ENCODE results near the gene TIPRL. TPM values are rescaled to one million over a fixed set of nuclear protein-coding genes. Genes with fewer than 3 reads are reported as not detected.

The TIPRL gene
- total and polyA plus RNA-seq, 2 of the 8 experiments (the other 6 are each of a cell fraction or from before 2014, with no cell fraction given): 8.1 to 27.4 TPM

DNA sequence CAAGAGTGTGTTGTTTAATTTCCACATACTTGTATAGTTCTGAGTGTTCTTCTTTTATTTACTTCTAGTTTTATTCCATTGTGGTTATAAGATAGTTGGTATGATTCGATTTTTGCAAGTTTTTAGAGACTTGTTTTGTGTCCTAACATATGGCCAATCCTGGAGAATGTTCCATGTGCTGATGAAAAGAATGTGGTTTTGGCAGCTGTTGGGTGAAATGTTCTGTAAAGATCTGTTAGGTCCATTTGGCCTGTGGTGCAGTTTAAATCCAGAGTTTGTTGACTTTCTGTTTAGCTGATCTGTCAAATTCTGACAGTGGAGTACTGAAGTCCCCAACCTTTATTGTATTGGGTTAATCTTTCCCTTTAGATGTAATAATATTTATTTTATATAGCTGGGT is 19.5 kb upstream of the TIPRL start (continued):
- TF ChIP-seq, protein P1, sequence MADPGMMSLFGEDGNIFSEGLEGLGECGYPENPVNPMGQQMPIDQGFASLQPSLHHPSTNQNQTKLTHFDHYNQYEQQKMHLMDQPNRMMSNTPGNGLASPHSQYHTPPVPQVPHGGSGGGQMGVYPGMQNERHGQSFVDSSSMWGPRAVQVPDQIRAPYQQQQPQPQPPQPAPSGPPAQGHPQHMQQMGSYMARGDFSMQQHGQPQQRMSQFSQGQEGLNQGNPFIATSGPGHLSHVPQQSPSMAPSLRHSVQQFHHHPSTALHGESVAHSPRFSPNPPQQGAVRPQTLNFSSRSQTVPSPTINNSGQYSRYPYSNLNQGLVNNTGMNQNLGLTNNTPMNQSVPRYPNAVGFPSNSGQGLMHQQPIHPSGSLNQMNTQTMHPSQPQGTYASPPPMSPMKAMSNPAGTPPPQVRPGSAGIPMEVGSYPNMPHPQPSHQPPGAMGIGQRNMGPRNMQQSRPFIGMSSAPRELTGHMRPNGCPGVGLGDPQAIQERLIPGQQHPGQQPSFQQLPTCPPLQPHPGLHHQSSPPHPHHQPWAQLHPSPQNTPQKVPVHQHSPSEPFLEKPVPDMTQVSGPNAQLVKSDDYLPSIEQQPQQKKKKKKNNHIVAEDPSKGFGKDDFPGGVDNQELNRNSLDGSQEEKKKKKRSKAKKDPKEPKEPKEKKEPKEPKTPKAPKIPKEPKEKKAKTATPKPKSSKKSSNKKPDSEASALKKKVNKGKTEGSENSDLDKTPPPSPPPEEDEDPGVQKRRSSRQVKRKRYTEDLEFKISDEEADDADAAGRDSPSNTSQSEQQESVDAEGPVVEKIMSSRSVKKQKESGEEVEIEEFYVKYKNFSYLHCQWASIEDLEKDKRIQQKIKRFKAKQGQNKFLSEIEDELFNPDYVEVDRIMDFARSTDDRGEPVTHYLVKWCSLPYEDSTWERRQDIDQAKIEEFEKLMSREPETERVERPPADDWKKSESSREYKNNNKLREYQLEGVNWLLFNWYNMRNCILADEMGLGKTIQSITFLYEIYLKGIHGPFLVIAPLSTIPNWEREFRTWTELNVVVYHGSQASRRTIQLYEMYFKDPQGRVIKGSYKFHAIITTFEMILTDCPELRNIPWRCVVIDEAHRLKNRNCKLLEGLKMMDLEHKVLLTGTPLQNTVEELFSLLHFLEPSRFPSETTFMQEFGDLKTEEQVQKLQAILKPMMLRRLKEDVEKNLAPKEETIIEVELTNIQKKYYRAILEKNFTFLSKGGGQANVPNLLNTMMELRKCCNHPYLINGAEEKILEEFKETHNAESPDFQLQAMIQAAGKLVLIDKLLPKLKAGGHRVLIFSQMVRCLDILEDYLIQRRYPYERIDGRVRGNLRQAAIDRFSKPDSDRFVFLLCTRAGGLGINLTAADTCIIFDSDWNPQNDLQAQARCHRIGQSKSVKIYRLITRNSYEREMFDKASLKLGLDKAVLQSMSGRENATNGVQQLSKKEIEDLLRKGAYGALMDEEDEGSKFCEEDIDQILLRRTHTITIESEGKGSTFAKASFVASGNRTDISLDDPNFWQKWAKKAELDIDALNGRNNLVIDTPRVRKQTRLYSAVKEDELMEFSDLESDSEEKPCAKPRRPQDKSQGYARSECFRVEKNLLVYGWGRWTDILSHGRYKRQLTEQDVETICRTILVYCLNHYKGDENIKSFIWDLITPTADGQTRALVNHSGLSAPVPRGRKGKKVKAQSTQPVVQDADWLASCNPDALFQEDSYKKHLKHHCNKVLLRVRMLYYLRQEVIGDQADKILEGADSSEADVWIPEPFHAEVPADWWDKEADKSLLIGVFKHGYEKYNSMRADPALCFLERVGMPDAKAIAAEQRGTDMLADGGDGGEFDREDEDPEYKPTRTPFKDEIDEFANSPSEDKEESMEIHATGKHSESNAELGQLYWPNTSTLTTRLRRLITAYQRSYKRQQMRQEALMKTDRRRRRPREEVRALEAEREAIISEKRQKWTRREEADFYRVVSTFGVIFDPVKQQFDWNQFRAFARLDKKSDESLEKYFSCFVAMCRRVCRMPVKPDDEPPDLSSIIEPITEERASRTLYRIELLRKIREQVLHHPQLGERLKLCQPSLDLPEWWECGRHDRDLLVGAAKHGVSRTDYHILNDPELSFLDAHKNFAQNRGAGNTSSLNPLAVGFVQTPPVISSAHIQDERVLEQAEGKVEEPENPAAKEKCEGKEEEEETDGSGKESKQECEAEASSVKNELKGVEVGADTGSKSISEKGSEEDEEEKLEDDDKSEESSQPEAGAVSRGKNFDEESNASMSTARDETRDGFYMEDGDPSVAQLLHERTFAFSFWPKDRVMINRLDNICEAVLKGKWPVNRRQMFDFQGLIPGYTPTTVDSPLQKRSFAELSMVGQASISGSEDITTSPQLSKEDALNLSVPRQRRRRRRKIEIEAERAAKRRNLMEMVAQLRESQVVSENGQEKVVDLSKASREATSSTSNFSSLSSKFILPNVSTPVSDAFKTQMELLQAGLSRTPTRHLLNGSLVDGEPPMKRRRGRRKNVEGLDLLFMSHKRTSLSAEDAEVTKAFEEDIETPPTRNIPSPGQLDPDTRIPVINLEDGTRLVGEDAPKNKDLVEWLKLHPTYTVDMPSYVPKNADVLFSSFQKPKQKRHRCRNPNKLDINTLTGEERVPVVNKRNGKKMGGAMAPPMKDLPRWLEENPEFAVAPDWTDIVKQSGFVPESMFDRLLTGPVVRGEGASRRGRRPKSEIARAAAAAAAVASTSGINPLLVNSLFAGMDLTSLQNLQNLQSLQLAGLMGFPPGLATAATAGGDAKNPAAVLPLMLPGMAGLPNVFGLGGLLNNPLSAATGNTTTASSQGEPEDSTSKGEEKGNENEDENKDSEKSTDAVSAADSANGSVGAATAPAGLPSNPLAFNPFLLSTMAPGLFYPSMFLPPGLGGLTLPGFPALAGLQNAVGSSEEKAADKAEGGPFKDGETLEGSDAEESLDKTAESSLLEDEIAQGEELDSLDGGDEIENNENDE (IDR thresholded peaks at IDR 0.05; ENCODE audit: insufficient replicate concordance, low read length): no peak
- TF ChIP-seq, protein P2, sequence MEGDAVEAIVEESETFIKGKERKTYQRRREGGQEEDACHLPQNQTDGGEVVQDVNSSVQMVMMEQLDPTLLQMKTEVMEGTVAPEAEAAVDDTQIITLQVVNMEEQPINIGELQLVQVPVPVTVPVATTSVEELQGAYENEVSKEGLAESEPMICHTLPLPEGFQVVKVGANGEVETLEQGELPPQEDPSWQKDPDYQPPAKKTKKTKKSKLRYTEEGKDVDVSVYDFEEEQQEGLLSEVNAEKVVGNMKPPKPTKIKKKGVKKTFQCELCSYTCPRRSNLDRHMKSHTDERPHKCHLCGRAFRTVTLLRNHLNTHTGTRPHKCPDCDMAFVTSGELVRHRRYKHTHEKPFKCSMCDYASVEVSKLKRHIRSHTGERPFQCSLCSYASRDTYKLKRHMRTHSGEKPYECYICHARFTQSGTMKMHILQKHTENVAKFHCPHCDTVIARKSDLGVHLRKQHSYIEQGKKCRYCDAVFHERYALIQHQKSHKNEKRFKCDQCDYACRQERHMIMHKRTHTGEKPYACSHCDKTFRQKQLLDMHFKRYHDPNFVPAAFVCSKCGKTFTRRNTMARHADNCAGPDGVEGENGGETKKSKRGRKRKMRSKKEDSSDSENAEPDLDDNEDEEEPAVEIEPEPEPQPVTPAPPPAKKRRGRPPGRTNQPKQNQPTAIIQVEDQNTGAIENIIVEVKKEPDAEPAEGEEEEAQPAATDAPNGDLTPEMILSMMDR (IDR thresholded peaks at IDR 0.05; ENCODE audit: control extremely low read depth in 1 of 3, insufficient read depth in 1 of 3, low read depth in 1 of 3, low read length in 3 of 3): no peak
- no peak for TF ChIP-seq RNF2 (IDR thresholded peaks at IDR 0.05; ENCODE audit: borderline replicate concordance, low read depth, low read length, missing control alignments, poor library complexity, severe bottlenecking)
- no peak for TF ChIP-seq SIN3A (conservative IDR thresholded peaks at IDR 0.05 in 1 of 2, IDR thresholded peaks at IDR 0.05 in 1 of 2; ENCODE audit: low read depth in 1 of 2, low read length in 2 of 2)
- no peak for TF ChIP-seq SIRT6 (IDR thresholded peaks at IDR 0.05; ENCODE audit: low read length)
- TF ChIP-seq CBX8 (IDR thresholded peaks at IDR 0.05; ENCODE audit: borderline replicate concordance, low read depth, low read length): no peak
- TF ChIP-seq BACH1 (IDR thresholded peaks at IDR 0.05; ENCODE audit: low read length): no peak
- no peak for TF ChIP-seq CHD1 (IDR thresholded peaks at IDR 0.05; ENCODE audit: low read depth, low read length)
